Endothelial cell (in vitro differentiated cells): ENCODE data around the gene GABRG3. TPM values are rescaled to one million over a fixed set of nuclear protein-coding genes. Genes with fewer than 3 reads are reported as not detected.

ENCODE experiments used
- DNase-seq: peaks from one replicate; pipeline ENCODE4 v3.0.0; 2021; ENCODE audit warnings: low spot score
- H3K27ac Mint-ChIP-seq: one replicate; pipeline ENCODE4 v1.8.0; 2021; ENCODE audit warnings: mixed read lengths, inconsistent platforms; ENCODE audit not compliant: unreplicated experiment
- H3K27me3 Mint-ChIP-seq: one replicate; pipeline ENCODE4 v1.8.0; 2021; ENCODE audit warnings: mild to moderate bottlenecking, moderate library complexity, mixed read lengths, inconsistent platforms; ENCODE audit not compliant: unreplicated experiment
- H3K36me3 Mint-ChIP-seq: one replicate; pipeline ENCODE4 v1.8.0; 2021; ENCODE audit warnings: mild to moderate bottlenecking, low read depth, mixed read lengths, inconsistent platforms; ENCODE audit not compliant: unreplicated experiment
- H3K4me1 Mint-ChIP-seq: one replicate; pipeline ENCODE4 v1.8.0; 2021; ENCODE audit warnings: mild to moderate bottlenecking, mixed read lengths, inconsistent platforms; ENCODE audit not compliant: unreplicated experiment
- H3K4me3 Mint-ChIP-seq: one replicate; pipeline ENCODE4 v1.8.0; 2021; ENCODE audit warnings: mild to moderate bottlenecking, mixed read lengths, inconsistent platforms; ENCODE audit not compliant: unreplicated experiment
- H3K9me3 Mint-ChIP-seq: one replicate; pipeline ENCODE4 v1.8.0; 2021; ENCODE audit warnings: mixed read lengths, inconsistent platforms; ENCODE audit not compliant: unreplicated experiment
- CTCF ChIP-seq: fragments of 200-600 bp; sonication (generic); IDR thresholded peaks from one replicate; pipeline ENCODE4 v1.5.0; 2021; ENCODE audit warnings: antibody characterized with exemption; ENCODE audit not compliant: unreplicated experiment
- long read RNA-seq: library from polyadenylated mRNA; unstranded; transcript quantifications from one replicate; pipeline ENCODE4 v2.0.0, GENCODE V29; 2020; ENCODE audit not compliant: unreplicated experiment
- total RNA-seq: library from RNA; stranded (reverse); fragmentation: NEBNext Ultra II Directional; extraction: Animal tissue kit (Norgen Biotek cat#: 25700); gene quantifications from one replicate; pipeline ENCODE4 v1.2.1, GENCODE V29; 2021; ENCODE audit not compliant: unreplicated experiment

The GABRG3 gene
- 0.21 TPM for total RNA-seq
- long read RNA-seq: 0 reads

DNA sequence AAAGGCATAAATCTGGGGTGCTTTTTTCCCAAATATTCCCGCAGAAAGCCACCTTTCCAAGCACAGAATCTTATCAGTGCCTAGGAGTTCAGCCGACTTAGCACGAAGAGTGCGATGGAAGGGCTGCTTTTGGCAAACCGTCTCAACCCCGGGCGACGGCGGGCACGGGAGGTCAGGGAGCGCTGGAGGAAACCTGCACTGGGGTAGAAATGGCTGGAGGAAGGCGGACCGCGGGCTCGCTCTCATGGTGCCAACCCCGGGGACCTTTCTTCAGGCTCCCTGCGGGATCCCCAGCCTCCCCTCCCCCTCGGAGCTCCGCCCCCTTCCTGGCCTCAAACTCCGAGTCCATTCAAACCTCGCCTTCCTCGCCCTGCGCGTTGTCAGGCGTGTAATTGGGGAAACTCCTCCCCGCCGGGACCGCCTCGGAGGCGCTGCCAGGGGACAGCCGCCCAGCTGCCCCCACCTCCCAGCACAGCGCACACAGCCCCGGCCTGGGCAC is at the start of gene GABRG3:
Gene GABRG3, plus strand, starts transcription at position 470 of the 499 bp plus-strand sequence.
- H3K4me3 Mint-ChIP-seq: peak within 1 kb of the TSS; percentile 88
- H3K27ac Mint-ChIP-seq: no peak within 1 kb of the TSS
- no peaks in the 10 kb centered on the region for H3K36me3 Mint-ChIP-seq
- H3K27me3 Mint-ChIP-seq: peaks cover 21% of the 10 kb centered on the region
- H3K9me3 Mint-ChIP-seq: no peaks in the 10 kb centered on the region
- H3K4me1 Mint-ChIP-seq: no peaks in the 10 kb centered on the region
- peak; percentile 46 for DNase-seq
- TF ChIP-seq CTCF: no peak

DNA sequence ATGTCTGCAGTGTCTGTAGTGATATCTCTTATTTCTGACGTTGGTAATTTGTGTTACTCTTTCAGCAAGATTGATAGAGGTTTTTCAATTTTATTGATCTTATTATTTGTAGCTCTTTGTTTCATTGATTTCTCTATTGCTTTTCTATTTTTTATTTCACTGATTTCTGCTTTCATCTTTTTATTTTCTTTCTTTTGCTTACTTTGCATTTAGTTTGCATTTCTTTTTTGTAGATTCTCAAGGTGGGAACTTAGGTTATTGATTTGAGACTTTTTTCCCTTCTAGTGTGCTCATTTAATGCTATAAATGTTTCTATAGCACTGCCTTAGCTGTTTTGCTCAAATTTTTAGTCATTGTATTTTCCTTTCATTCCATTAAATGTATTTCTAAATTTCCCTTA is 49.5 kb upstream of the GABRG3 start:
- H3K4me3 Mint-ChIP-seq: no peak overlapping the region

GRCh38 chr15:26926081-26926480 is 44.9 kb upstream of the GABRG3 start:
- no peak for TF ChIP-seq CTCF
- DNase-seq: no peak
- no peaks in the 10 kb centered on the region for H3K9me3 Mint-ChIP-seq

More for the DNA sequence above, 49.5 kb upstream of the GABRG3 start:
- no peak for TF ChIP-seq CTCF
- H3K36me3 Mint-ChIP-seq: no peaks in the 10 kb centered on the region
- H3K4me1 Mint-ChIP-seq: no peaks in the 10 kb centered on the region
- H3K27me3 Mint-ChIP-seq: no peaks in the 10 kb centered on the region
- H3K27ac Mint-ChIP-seq: no peak overlapping the region
- no peak for DNase-seq
- no peaks in the 10 kb centered on the region for H3K9me3 Mint-ChIP-seq

DNA sequence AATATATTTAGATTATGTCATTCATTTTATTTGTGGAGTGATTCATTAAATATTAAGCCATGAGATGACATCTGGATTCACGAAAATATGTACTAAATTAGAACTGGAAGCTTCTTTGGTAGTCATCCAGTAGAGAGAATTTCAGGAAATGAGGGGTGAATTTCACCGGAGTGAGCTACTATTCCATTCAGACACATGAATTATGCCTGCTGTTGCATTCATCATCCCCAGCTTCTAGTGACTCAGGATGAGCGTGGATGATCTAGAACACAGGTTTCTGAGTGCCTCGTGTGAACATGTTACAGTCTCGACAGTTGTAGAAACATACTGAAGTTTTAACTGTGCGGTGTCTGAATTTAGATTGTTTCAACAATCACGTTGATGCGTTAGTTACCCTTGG is 42.9 kb upstream of the GABRG3 start:
- Mint-ChIP-seq H3K9me3 (no peaks in the 10 kb centered on the region), H3K36me3 (no peaks in the 10 kb centered on the region), H3K4me1 (no peaks in the 10 kb centered on the region), H3K4me3 (no peak overlapping the region), H3K27me3 (peaks cover 1% of the 10 kb centered on the region), H3K27ac (no peak overlapping the region)
- TF ChIP-seq CTCF: no peak
- no peak for DNase-seq

More at GRCh38 chr15:26926081-26926480, 44.9 kb upstream of the GABRG3 start:
- Mint-ChIP-seq H3K4me1 (no peaks in the 10 kb centered on the region), H3K27ac (no peak overlapping the region), H3K36me3 (no peaks in the 10 kb centered on the region), H3K4me3 (no peak overlapping the region), H3K27me3 (peaks cover 1% of the 10 kb centered on the region)

GRCh38 chr15:26929588-26929987 is 41.4 kb upstream of the GABRG3 start:
- H3K4me1 Mint-ChIP-seq: no peaks in the 10 kb centered on the region
- no peak for DNase-seq
- H3K27me3 Mint-ChIP-seq: peaks cover 1% of the 10 kb centered on the region
- TF ChIP-seq CTCF: no peak
- H3K36me3 Mint-ChIP-seq: no peaks in the 10 kb centered on the region
- no peak overlapping the region for H3K27ac Mint-ChIP-seq
- no peak overlapping the region for H3K4me3 Mint-ChIP-seq
- H3K9me3 Mint-ChIP-seq: no peaks in the 10 kb centered on the region
